Endothelial cell of umbilical vein (primary cell): Measurements from ENCODE around the gene ZNF552.

Experiments
- EZH2 ChIP-seq: IDR thresholded peaks from 2 replicates; pipeline ENCODE4 v1.6.1; 2012; ENCODE audit warnings: borderline replicate concordance, low read depth, mild to moderate bottlenecking, moderate library complexity, low read length, inconsistent platforms; ENCODE audit not compliant: severe bottlenecking
- JUN ChIP-seq: IDR thresholded peaks from 2 replicates; pipeline ENCODE4 v1.6.1; 2011; ENCODE audit warnings: borderline replicate concordance, low read depth; ENCODE audit not compliant: insufficient read length, insufficient read depth
- MAX ChIP-seq: IDR thresholded peaks from 2 replicates; pipeline ENCODE4 v1.6.1; 2011; ENCODE audit not compliant: insufficient read depth, insufficient read length
- MYC ChIP-seq: IDR thresholded peaks from one replicate; pipeline ENCODE4 v1.6.1; 2011; ENCODE audit warnings: mild to moderate bottlenecking, low read depth, low read length
- POLR2A ChIP-seq: IDR thresholded peaks from 2 replicates; pipeline ENCODE4 v1.6.1; 2012; ENCODE audit warnings: low read depth, mild to moderate bottlenecking, control low read depth, low read length
- POLR2AphosphoS5 ChIP-seq: IDR thresholded peaks from 2 replicates; pipeline ENCODE4 v1.6.1; 2012; ENCODE audit warnings: low read depth, mild to moderate bottlenecking, control low read depth, low read length, moderate library complexity; ENCODE audit not compliant: insufficient read depth
- TF ChIP-seq, protein P1 (sequence below), 2 donors: IDR thresholded peaks; 1 replicate in 1 of 2; 2 replicates in 1 of 2; pipeline ENCODE4 v1.5.1; 2011; ENCODE audit warnings: low read length in 2 of 2, mild to moderate bottlenecking in 2 of 2, moderate library complexity in 2 of 2, control low read depth in 1 of 2, inconsistent platforms in 1 of 2, low read depth in 1 of 2; ENCODE audit not compliant: insufficient read depth in 1 of 2; ENCODE audit errors: extremely low read depth in 1 of 2

DNA sequence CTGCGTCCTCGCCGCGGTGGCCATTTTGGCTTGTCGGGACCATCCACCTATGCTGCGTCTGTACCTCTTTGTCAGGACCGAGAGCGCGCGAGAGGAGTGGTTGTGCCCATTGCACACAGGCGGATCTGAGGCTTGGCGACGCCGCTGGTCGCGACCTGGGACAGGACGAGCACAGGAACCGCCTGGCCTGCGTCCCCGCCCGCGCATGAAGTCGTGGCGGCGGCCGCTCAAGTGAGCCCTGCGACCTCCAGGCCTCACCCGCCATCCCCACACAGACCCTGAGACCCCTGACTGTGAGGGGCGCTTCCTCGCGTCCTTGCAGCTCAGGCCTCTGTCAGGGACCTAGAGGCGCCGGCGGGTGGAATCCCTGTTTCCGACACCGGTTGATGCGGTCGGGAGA is 28.4 kb downstream of the ZNF552 start:
- TF ChIP-seq EZH2 (no peak), POLR2AphosphoS5 (no peak), JUN (no peak), MYC (no peak), POLR2A (no peak), MAX (no peak)
- TF ChIP-seq, protein P1, sequence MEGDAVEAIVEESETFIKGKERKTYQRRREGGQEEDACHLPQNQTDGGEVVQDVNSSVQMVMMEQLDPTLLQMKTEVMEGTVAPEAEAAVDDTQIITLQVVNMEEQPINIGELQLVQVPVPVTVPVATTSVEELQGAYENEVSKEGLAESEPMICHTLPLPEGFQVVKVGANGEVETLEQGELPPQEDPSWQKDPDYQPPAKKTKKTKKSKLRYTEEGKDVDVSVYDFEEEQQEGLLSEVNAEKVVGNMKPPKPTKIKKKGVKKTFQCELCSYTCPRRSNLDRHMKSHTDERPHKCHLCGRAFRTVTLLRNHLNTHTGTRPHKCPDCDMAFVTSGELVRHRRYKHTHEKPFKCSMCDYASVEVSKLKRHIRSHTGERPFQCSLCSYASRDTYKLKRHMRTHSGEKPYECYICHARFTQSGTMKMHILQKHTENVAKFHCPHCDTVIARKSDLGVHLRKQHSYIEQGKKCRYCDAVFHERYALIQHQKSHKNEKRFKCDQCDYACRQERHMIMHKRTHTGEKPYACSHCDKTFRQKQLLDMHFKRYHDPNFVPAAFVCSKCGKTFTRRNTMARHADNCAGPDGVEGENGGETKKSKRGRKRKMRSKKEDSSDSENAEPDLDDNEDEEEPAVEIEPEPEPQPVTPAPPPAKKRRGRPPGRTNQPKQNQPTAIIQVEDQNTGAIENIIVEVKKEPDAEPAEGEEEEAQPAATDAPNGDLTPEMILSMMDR (IDR thresholded peaks at IDR 0.05; ENCODE audit: extremely low read depth in 1 of 2, insufficient read depth in 1 of 2, low read depth in 1 of 2, low read length in 2 of 2) = no peak
